Bronchial epithelial cell (primary cell): ENCODE results near the gene RNF220. TPM values are rescaled to one million over a fixed set of nuclear protein-coding genes. Genes with fewer than 3 reads are reported as not detected.
"Not testable (repeated sequence)": the region's sequence is repeated elsewhere in the genome, so short reads cannot be mapped to it uniquely, and the experiment has no call there.

Experiments used
- DNase-seq: peaks from one replicate; pipeline ENCODE4 v3.0.0-alpha.2; 2010; ENCODE audit warnings: low read depth
- FAIRE-seq: peaks from 2 replicates; lab custom pipeline; 2011; peaks lifted over from hg19 to GRCh38; lab: Jason Lieb, UNC
- H3K27me3 ChIP-seq: 2 replicates; pipeline ENCODE4 v1.5.1; 2011; ENCODE audit warnings: low read length; ENCODE audit not compliant: control insufficient read depth, insufficient read depth
- H3K36me3 ChIP-seq: 2 replicates; pipeline ENCODE4 v1.5.1; 2011; ENCODE audit warnings: low read length; ENCODE audit not compliant: control insufficient read depth, insufficient read depth
- H3K4me3 ChIP-seq: 2 replicates; pipeline ENCODE4 v1.5.1; 2011; ENCODE audit warnings: mild to moderate bottlenecking, low read depth, low read length, control low read depth
- total RNA-seq: library from RNA; depleted of rRNA; stranded (reverse); fragments of >200 nt; gene quantifications from 2 replicates; pipeline ENCODE4 v1.2.1, GENCODE V29; 2014
- TF ChIP-seq, protein P1 (sequence below): IDR thresholded peaks from 2 replicates; pipeline ENCODE4 v1.5.1; 2011; ENCODE audit warnings: mild to moderate bottlenecking, moderate library complexity, low read length, control low read depth, inconsistent platforms; ENCODE audit not compliant: insufficient read depth, severe bottlenecking

RNF220 gene
- total RNA-seq, 1 donor from 2014 or later: 94.5 TPM

DNA sequence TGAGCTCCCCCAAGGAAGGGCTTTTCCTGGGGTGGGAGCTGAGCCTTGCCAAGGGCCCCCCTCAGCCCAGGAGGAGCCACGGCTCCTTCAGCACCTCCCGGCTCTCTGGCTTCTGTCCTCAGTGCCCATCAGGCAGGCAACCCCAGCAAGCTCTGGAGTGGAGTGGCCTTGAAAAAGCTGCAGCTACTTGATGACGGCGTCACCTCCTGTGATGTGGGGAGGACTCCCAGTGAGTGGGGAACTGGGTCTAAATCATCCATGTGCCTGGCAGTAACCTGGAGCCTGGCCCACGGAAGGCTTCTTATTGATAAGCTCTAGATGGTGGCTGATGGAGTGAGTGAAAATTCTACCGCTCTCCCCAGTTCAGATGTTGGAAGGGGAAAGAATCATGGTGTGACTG is 154.9 kb downstream of the RNF220 start:
- FAIRE-seq (no peak), DNase-seq (no peak)
- TF ChIP-seq, protein P1, sequence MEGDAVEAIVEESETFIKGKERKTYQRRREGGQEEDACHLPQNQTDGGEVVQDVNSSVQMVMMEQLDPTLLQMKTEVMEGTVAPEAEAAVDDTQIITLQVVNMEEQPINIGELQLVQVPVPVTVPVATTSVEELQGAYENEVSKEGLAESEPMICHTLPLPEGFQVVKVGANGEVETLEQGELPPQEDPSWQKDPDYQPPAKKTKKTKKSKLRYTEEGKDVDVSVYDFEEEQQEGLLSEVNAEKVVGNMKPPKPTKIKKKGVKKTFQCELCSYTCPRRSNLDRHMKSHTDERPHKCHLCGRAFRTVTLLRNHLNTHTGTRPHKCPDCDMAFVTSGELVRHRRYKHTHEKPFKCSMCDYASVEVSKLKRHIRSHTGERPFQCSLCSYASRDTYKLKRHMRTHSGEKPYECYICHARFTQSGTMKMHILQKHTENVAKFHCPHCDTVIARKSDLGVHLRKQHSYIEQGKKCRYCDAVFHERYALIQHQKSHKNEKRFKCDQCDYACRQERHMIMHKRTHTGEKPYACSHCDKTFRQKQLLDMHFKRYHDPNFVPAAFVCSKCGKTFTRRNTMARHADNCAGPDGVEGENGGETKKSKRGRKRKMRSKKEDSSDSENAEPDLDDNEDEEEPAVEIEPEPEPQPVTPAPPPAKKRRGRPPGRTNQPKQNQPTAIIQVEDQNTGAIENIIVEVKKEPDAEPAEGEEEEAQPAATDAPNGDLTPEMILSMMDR: no peak
- Histone ChIP-seq H3K36me3 (no peaks in the 10 kb centered on the region), H3K27me3 (no peaks in the 10 kb centered on the region), H3K4me3 (no peak overlapping the region)

DNA sequence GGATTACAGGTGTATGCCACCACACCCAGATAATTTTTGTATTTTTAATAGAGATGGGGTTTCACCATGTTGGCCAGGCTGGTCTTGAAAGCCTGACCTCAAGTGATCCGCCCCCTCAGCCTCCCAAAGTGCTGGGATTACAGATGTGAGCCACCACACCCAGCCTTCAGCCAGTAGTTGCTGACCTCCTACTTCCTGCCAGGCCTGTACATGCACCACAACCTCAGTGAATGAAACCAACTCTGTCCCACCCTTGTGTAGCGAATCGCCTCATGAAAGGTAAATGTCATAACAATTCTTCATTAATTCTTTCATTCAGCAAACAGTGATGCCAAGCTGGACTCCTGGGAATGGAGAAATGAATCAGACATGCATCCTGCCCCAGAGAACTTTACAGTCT is 155.6 kb downstream of the RNF220 start:
- peak; percentile 40 for DNase-seq
- not testable (repeated sequence) for H3K36me3 ChIP-seq, H3K4me3 ChIP-seq, H3K27me3 ChIP-seq, FAIRE-seq

DNA sequence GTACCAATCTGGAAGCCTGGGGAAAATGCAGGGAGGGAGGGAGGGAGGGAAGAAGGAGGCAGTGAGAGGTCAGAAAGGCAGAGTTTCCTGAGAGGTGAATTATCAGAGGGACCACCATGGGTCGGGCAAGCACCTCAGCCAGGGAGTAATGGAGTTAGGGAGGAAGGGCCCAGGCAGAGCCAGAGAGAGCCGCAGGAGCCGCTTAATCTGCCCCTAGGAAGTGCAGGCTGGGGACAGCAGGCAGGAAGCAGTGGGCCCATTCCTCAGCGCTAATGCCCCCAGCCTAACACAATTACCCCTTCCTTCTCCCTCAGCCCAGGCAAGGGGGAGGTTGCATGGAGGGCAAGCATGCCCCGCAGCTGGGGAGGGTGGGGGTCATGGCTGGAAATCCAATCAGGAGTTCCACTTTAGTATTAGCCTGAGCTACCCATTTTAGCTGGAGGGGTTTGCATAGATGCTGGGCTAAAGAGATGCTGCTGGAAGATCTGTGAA is 160.2 kb downstream of the RNF220 start:
- no peak overlapping the region for H3K4me3 ChIP-seq
- no peaks in the 10 kb centered on the region for H3K36me3 ChIP-seq
- no peak for DNase-seq
- TF ChIP-seq, protein P1: no peak
- H3K27me3 ChIP-seq: no peaks in the 10 kb centered on the region
- no peak for FAIRE-seq

DNA sequence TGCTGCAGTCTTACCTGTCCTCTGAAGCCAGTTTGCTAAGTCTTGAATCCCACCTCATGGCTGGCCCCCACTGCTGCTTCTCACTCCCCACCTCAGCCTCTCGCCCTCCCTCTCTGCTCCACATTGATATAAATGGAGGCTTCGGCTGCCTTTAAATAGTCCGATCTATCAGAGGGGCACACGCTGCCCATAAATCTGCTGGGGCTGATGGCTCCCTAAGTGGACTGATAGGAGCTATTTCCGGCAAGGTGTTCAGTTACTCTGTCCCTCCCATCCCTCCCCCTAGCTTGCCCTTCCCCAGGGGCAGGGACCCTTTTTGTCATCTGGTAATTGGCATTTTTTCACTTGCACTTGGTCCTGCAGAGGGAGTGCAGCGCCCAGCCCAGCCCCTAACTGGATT is 160.8 kb downstream of the RNF220 start:
- DNase-seq (no peak), FAIRE-seq (no peak)
- no peak overlapping the region for H3K4me3 ChIP-seq
- TF ChIP-seq, protein P1: no peak
- no peaks in the 10 kb centered on the region for H3K36me3 ChIP-seq
- H3K27me3 ChIP-seq: no peaks in the 10 kb centered on the region

DNA sequence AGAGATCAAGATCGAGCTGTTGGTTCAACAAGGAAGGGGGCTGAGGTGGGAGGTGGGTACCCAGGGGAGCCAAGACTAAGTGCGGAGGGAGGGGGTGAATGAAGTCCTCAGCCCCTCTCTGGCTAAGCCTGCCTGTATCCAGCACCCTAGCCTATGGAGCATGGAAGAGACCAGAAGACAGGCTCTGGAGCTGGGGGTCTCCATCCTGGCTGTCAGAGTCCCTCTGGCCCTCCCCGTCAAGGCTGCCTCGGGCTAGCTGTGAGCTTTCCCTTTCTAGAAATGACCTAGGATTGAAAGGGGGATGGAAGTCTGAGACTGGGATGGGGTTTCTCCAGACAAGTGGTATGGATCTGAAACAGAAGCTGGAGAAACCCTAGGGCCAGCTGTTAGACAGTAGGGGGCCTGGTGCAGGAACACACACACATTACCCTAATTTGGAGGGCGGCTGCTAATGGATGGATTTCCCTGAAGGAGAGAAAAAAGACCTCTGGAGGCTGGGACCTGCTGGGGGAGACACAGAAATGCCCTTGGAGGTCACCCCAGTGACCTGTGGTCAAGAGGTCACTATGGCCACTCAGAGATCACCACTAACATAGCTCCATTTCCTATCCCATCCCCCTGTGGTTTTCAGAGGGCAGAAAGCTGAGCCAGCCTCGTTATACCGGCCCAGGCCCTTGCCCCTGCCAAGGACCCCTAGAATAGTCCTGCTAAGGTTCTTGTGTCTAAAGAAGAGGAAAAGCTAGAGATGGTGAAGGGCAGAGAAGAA is 161.4 kb downstream of the RNF220 start:
- DNase-seq (no peak), FAIRE-seq (no peak)
- Histone ChIP-seq H3K27me3 (no peaks in the 10 kb centered on the region), H3K36me3 (no peaks in the 10 kb centered on the region), H3K4me3 (no peak overlapping the region)
- TF ChIP-seq, protein P1: no peak

DNA sequence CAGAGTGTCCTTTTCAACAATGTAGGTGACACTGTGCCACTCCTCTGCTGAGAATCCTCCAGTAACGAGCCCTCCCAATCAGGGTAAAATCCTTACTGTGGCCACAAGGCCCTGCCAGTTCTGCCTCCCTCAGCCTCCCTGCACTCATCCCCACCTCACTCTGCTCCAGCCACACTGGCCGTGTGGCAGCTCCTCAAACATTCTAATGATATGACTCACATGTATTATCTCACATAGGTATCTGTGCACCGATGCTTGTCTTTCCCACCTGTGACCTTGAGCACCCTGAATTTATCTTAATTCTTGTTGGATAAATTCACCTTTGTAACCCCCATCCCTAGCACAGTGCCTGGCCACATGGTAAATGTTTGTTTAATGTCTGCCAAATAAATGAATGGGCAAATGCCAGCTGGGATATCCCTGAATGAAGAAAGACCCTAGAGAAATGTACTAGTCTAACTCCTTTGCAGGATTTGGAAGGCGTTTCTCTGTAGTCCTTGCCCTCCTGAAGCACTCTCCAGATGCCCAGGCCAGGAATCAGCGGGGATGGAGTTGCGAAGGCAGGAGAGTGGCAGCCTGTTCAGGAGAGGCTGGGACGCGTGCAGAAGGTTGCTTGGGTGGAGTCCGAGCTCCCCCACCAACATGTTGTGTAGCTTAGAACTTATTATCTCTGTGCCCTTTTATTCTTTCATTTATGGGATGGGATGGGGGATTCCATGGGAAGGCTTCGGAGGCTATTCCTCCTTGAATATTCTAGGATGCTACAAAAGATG is 163.3 kb downstream of the RNF220 start:
- TF ChIP-seq, protein P1: no peak
- no peaks in the 10 kb centered on the region for H3K27me3 ChIP-seq
- DNase-seq (peak; percentile 42), FAIRE-seq (no peak)
- no peak overlapping the region for H3K4me3 ChIP-seq
- no peaks in the 10 kb centered on the region for H3K36me3 ChIP-seq
